GM12878 (cell line): ENCODE data around the gene PPP2R5A.

Experiments used
- ATF3 ChIP-seq: IDR thresholded peaks from 2 replicates; pipeline ENCODE4 v1.6.1; 2011; ENCODE audit warnings: low read depth, mild to moderate bottlenecking, low read length, moderate library complexity, borderline replicate concordance; ENCODE audit errors: extremely low read depth
- BHLHE40 ChIP-seq, 2 experiments: fragments of 450-650 bp in 1 of 2; IDR thresholded peaks; 2 replicates each; pipeline ENCODE4 v1.6.1; 2011 to 2017; ENCODE audit warnings: low read depth in 2 of 2, borderline replicate concordance in 1 of 2, improper control_type of control experiment in 1 of 2, low read length in 1 of 2, mild to moderate bottlenecking in 1 of 2
- BRCA1 ChIP-seq: IDR thresholded peaks from 2 replicates; pipeline ENCODE4 v1.6.1; 2011; ENCODE audit warnings: low read depth, low read length, improper control_type of control experiment
- CTCF ChIP-seq, 3 experiments: IDR thresholded peaks in 2 of 3; conservative IDR thresholded peaks in 1 of 3; 2 replicates each; pipeline ENCODE4 v1.5.1; 2011; ENCODE audit warnings: low read depth in 3 of 3, low read length in 3 of 3, mild to moderate bottlenecking in 3 of 3, control low read depth in 2 of 3, moderate library complexity in 2 of 3, inconsistent platforms in 1 of 3, mixed read lengths in 1 of 3; ENCODE audit not compliant: control insufficient read depth in 2 of 3, insufficient read depth in 1 of 3; ENCODE audit errors: extremely low read depth in 1 of 3
- EGR1 ChIP-seq, 2 experiments: IDR thresholded peaks; 1 replicate in 1 of 2; 2 replicates in 1 of 2; pipeline ENCODE4 v1.6.1; 2011 to 2012; ENCODE audit warnings: low read depth in 2 of 2, low read length in 2 of 2, borderline replicate concordance in 1 of 2, mild to moderate bottlenecking in 1 of 2, moderate library complexity in 1 of 2
- EP300 ChIP-seq, 2 experiments: fragments of 150-350 bp in 1 of 2; IDR thresholded peaks; 2 replicates each; pipeline ENCODE4 v1.6.1; 2011 to 2012; ENCODE audit warnings: low read depth in 2 of 2, low read length in 2 of 2, borderline replicate concordance in 1 of 2, improper control_type of control experiment in 1 of 2, inconsistent platforms in 1 of 2; ENCODE audit not compliant: control insufficient read depth in 1 of 2
- EZH2 ChIP-seq: IDR thresholded peaks from 2 replicates; pipeline ENCODE4 v1.6.1; 2012; ENCODE audit warnings: low read depth, mild to moderate bottlenecking, control low read depth, inconsistent platforms, low read length, borderline replicate concordance; ENCODE audit not compliant: control insufficient read depth
- MTA2 ChIP-seq: fragments of 450-650 bp; IDR thresholded peaks from 2 replicates; pipeline ENCODE4 v1.6.1; 2016; ENCODE audit warnings: low read depth, mild to moderate bottlenecking, moderate library complexity
- RAD21 ChIP-seq: IDR thresholded peaks from 2 replicates; pipeline ENCODE4 v1.6.1; 2011; ENCODE audit warnings: mild to moderate bottlenecking, low read depth, low read length, moderate library complexity; ENCODE audit not compliant: insufficient read depth
- RCOR1 ChIP-seq: conservative IDR thresholded peaks from 2 replicates; pipeline ENCODE4 v1.6.1; 2012; ENCODE audit warnings: low read depth, low read length, improper control_type of control experiment
- RFX5 ChIP-seq: IDR thresholded peaks from 2 replicates; pipeline ENCODE4 v1.6.1; 2011; ENCODE audit warnings: low read depth, low read length, improper control_type of control experiment
- TF ChIP-seq, protein P1 (sequence below): fragments of 450-650 bp; IDR thresholded peaks from 2 replicates; pipeline ENCODE4 v1.6.1; 2016; ENCODE audit warnings: mild to moderate bottlenecking, moderate library complexity, borderline replicate concordance

GRCh38 chr1:212388985-212389716 is 103.9 kb downstream of the PPP2R5A start:
- TF ChIP-seq CTCF (IDR thresholded peaks at IDR 0.05 in 2 of 3, conservative IDR thresholded peaks at IDR 0.05 in 1 of 3; ENCODE audit: control insufficient read depth in 2 of 3, extremely low read depth in 1 of 3, insufficient read depth in 1 of 3, low read depth in 3 of 3, low read length in 3 of 3): no peak
- TF ChIP-seq MTA2: no peak
- no peak for TF ChIP-seq BHLHE40 (IDR thresholded peaks at IDR 0.05; ENCODE audit: borderline replicate concordance in 1 of 2, low read depth in 2 of 2, low read length in 1 of 2)
- TF ChIP-seq BRCA1: no peak
- TF ChIP-seq RFX5: no peak
- TF ChIP-seq ATF3: no peak
- TF ChIP-seq EP300 (IDR thresholded peaks at IDR 0.05; ENCODE audit: borderline replicate concordance in 1 of 2, control insufficient read depth in 1 of 2, low read depth in 2 of 2, low read length in 2 of 2): no peak
- TF ChIP-seq RCOR1: no peak
- TF ChIP-seq EGR1 (IDR thresholded peaks at IDR 0.05; ENCODE audit: borderline replicate concordance in 1 of 2, low read depth in 2 of 2, low read length in 2 of 2): no peak
- TF ChIP-seq EZH2: no peak
- TF ChIP-seq RAD21: no peak
- TF ChIP-seq, protein P1, sequence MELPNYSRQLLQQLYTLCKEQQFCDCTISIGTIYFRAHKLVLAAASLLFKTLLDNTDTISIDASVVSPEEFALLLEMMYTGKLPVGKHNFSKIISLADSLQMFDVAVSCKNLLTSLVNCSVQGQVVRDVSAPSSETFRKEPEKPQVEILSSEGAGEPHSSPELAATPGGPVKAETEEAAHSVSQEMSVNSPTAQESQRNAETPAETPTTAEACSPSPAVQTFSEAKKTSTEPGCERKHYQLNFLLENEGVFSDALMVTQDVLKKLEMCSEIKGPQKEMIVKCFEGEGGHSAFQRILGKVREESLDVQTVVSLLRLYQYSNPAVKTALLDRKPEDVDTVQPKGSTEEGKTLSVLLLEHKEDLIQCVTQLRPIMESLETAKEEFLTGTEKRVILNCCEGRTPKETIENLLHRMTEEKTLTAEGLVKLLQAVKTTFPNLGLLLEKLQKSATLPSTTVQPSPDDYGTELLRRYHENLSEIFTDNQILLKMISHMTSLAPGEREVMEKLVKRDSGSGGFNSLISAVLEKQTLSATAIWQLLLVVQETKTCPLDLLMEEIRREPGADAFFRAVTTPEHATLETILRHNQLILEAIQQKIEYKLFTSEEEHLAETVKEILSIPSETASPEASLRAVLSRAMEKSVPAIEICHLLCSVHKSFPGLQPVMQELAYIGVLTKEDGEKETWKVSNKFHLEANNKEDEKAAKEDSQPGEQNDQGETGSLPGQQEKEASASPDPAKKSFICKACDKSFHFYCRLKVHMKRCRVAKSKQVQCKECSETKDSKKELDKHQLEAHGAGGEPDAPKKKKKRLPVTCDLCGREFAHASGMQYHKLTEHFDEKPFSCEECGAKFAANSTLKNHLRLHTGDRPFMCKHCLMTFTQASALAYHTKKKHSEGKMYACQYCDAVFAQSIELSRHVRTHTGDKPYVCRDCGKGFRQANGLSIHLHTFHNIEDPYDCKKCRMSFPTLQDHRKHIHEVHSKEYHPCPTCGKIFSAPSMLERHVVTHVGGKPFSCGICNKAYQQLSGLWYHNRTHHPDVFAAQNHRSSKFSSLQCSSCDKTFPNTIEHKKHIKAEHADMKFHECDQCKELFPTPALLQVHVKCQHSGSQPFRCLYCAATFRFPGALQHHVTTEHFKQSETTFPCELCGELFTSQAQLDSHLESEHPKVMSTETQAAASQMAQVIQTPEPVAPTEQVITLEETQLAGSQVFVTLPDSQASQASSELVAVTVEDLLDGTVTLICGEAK: no peak
